GM12878 (cell line): ENCODE results near the gene AEN. TPM values are rescaled to one million over a fixed set of nuclear protein-coding genes. Genes with fewer than 3 reads are reported as not detected.

Experiments used
- BCL3 ChIP-seq: IDR thresholded peaks from 2 replicates; pipeline ENCODE4 v1.6.1; 2011; ENCODE audit warnings: borderline replicate concordance, low read depth, mild to moderate bottlenecking, moderate library complexity, low read length; ENCODE audit not compliant: insufficient read depth, poor library complexity, severe bottlenecking
- FOXK2 ChIP-seq: fragments of 450-650 bp; IDR thresholded peaks from 2 replicates; pipeline ENCODE4 v1.6.1; 2017; ENCODE audit warnings: mild to moderate bottlenecking, moderate library complexity
- HDAC6 ChIP-seq: fragments of 200-600 bp; sonication (generic); IDR thresholded peaks from one replicate; pipeline ENCODE4 v1.8.0; 2017; ENCODE audit warnings: antibody characterized with exemption; ENCODE audit not compliant: unreplicated experiment
- IKZF2 ChIP-seq, 2 experiments: fragments of 450-650 bp; IDR thresholded peaks; 2 replicates each; pipeline ENCODE4 v1.6.1; 2017; ENCODE audit warnings: mild to moderate bottlenecking in 2 of 2, moderate library complexity in 2 of 2
- NFXL1 ChIP-seq: fragments of 450-650 bp; IDR thresholded peaks from 2 replicates; pipeline ENCODE4 v1.6.1; 2017; ENCODE audit warnings: antibody characterized with exemption, mild to moderate bottlenecking, borderline replicate concordance
- POLR2AphosphoS5 ChIP-seq: IDR thresholded peaks from 2 replicates; pipeline ENCODE4 v1.6.1; 2011; ENCODE audit warnings: mild to moderate bottlenecking, low read length, inconsistent platforms
- RUNX3 ChIP-seq: IDR thresholded peaks from 2 replicates; pipeline ENCODE4 v1.6.1; 2012; ENCODE audit warnings: low read length, inconsistent platforms
- SMC3 ChIP-seq: IDR thresholded peaks from 2 replicates; pipeline ENCODE4 v1.6.1; 2011; ENCODE audit warnings: low read length, improper control_type of control experiment, borderline replicate concordance
- YY1 ChIP-seq: IDR thresholded peaks from 2 replicates; pipeline ENCODE4 v1.6.1; 2011; ENCODE audit warnings: low read depth, mild to moderate bottlenecking, low read length
- ZBTB11 ChIP-seq: fragments of 450-650 bp; formaldehyde crosslinking; IDR thresholded peaks from 2 replicates; pipeline ENCODE4 v1.5.0; 2022; ENCODE audit warnings: mild to moderate bottlenecking, missing genetic modification characterization
- ZBTB40 ChIP-seq: fragments of 450-650 bp; IDR thresholded peaks from 2 replicates; pipeline ENCODE4 v1.6.1; 2016; ENCODE audit warnings: mild to moderate bottlenecking, moderate library complexity, borderline replicate concordance
- ZNF207 ChIP-seq: fragments of 450-650 bp; IDR thresholded peaks from 2 replicates; pipeline ENCODE4 v1.6.1; 2014; ENCODE audit warnings: antibody characterized with exemption, mild to moderate bottlenecking, borderline replicate concordance
- ZNF274 ChIP-seq: IDR thresholded peaks from one replicate; pipeline ENCODE4 v1.8.0; 2011; ENCODE audit not compliant: insufficient read length, insufficient read depth
- ZNF384 ChIP-seq: IDR thresholded peaks from 2 replicates; pipeline ENCODE4 v1.6.1; 2012; ENCODE audit warnings: low read depth, mild to moderate bottlenecking, low read length, improper control_type of control experiment, borderline replicate concordance
- polyA plus RNA-seq, 11 experiments: library from polyadenylated mRNA; depleted of rRNA in 4 of 11; unstranded in 6 of 11; stranded (reverse) in 5 of 11; fragments of >200 nt; fragmentation: Nextera tagmentation in 4 of 11; fragmentation: Illumina TruSeq in 1 of 11; extraction: Ambion mirVana in 4 of 11; extraction: Trizol in 1 of 11; gene quantifications; 1 replicate in 1 of 11; 2 replicates in 10 of 11; pipeline versions ENCODE4 v1.2.1 to v1.2.3, GENCODE V29; 2011 to 2016; ENCODE audit warnings: inconsistent platforms in 2 of 11, missing spikeins in 2 of 11, low read depth in 1 of 11
- total RNA-seq, 4 experiments: library from RNA; depleted of rRNA in 3 of 4; stranded (reverse); fragments of >200 nt in 3 of 4; fragmentation: Illumina TruSeq in 1 of 4; extraction: Trizol in 1 of 4; gene quantifications; 2 replicates each; pipeline versions ENCODE4 v1.2.1 to v1.2.3, GENCODE V29; 2013 to 2021
- TF ChIP-seq, protein P1 (sequence below): fragments of 450-650 bp; formaldehyde crosslinking; IDR thresholded peaks from 2 replicates; pipeline ENCODE4 v1.4.0; 2020; ENCODE audit warnings: mild to moderate bottlenecking, moderate library complexity

The AEN gene
- total and polyA plus RNA-seq, 10 of the 15 experiments (the other 5 are each of a cell fraction or from before 2014, with no cell fraction given), result 11.7 to 81.2 (median 53.7) TPM

- TF ChIP-seq, protein P1, sequence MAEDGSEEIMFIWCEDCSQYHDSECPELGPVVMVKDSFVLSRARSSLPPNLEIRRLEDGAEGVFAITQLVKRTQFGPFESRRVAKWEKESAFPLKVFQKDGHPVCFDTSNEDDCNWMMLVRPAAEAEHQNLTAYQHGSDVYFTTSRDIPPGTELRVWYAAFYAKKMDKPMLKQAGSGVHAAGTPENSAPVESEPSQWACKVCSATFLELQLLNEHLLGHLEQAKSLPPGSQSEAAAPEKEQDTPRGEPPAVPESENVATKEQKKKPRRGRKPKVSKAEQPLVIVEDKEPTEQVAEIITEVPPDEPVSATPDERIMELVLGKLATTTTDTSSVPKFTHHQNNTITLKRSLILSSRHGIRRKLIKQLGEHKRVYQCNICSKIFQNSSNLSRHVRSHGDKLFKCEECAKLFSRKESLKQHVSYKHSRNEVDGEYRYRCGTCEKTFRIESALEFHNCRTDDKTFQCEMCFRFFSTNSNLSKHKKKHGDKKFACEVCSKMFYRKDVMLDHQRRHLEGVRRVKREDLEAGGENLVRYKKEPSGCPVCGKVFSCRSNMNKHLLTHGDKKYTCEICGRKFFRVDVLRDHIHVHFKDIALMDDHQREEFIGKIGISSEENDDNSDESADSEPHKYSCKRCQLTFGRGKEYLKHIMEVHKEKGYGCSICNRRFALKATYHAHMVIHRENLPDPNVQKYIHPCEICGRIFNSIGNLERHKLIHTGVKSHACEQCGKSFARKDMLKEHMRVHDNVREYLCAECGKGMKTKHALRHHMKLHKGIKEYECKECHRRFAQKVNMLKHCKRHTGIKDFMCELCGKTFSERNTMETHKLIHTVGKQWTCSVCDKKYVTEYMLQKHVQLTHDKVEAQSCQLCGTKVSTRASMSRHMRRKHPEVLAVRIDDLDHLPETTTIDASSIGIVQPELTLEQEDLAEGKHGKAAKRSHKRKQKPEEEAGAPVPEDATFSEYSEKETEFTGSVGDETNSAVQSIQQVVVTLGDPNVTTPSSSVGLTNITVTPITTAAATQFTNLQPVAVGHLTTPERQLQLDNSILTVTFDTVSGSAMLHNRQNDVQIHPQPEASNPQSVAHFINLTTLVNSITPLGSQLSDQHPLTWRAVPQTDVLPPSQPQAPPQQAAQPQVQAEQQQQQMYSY (CRISPR knock-in tag), result no peak
- TF ChIP-seq NFXL1 (no peak), POLR2AphosphoS5 (peak; percentile 75), IKZF2 (IDR thresholded peaks at IDR 0.05) (no peak), FOXK2 (no peak), ZBTB40 (peak; percentile 36; the same call in 1 of the 2 replicates), BCL3 (no peak), ZBTB11 (CRISPR knock-in tag) (no peak), ZNF207 (no peak), ZNF274 (no peak), HDAC6 (no peak), SMC3 (no peak), YY1 (peak; percentile 54), RUNX3 (no peak), ZNF384 (no peak)
Measured at GRCh38 chr15:88620995-88621772, at the start of gene AEN (continued).
